Vagina (tissue), 2 donors: Measurements from ENCODE around the gene TMEM204. TPM values are rescaled to one million over a fixed set of nuclear protein-coding genes. Genes with fewer than 3 reads are reported as not detected.

Source experiments
- DNase-seq, 2 donors: peaks; one replicate each; pipeline ENCODE4 v3.0.0-alpha.2; 2017; ENCODE audit errors: extremely low spot score in 2 of 2
- H3K27ac ChIP-seq: fragments of 200-600 bp; sonication (generic); one replicate; pipeline ENCODE4 v1.5.1; 2019
- H3K27me3 ChIP-seq: fragments of 200-600 bp; sonication (generic); one replicate; pipeline ENCODE4 v1.5.1; 2019
- H3K36me3 ChIP-seq, 2 donors: fragments of 200-600 bp; sonication (generic); one replicate each; pipeline ENCODE4 v1.5.1; 2017 to 2019
- H3K4me1 ChIP-seq: fragments of 200-600 bp; sonication (generic); one replicate; pipeline ENCODE4 v1.5.1; 2019
- H3K4me3 ChIP-seq, 2 donors: fragments of 200-600 bp; sonication (generic); 1 replicate in 1 of 2; 2 replicates in 1 of 2; pipeline ENCODE4 v1.5.1; 2016 to 2019
- H3K9me3 ChIP-seq: fragments of 200-600 bp; sonication (generic); one replicate; pipeline ENCODE4 v1.5.1; 2019
- CTCF ChIP-seq, 3 experiments: fragments of 450-650 bp in 2 of 3; fragments of 200-600 bp in 1 of 3; sonication (generic) in 1 of 3; IDR thresholded peaks; one replicate each; pipeline ENCODE4 v1.5.1; 2017 to 2019; ENCODE audit warnings: antibody characterized with exemption in 3 of 3, mild to moderate bottlenecking in 2 of 3, moderate library complexity in 2 of 3
- POLR2A ChIP-seq, 2 donors: fragments of 450-650 bp; IDR thresholded peaks; one replicate each; pipeline ENCODE4 v1.6.1; 2017; ENCODE audit warnings: antibody characterized with exemption in 2 of 2, mild to moderate bottlenecking in 2 of 2, moderate library complexity in 2 of 2
- POLR2AphosphoS5 ChIP-seq, 2 donors: sonication (generic); formaldehyde crosslinking; IDR thresholded peaks; one replicate each; pipeline ENCODE4 v1.9.0; 2017; ENCODE audit warnings: antibody characterized with exemption in 2 of 2, mild to moderate bottlenecking in 2 of 2, low read depth in 1 of 2; ENCODE audit not compliant: insufficient read depth in 1 of 2
- intact Hi-C: fragments of 100-400 bp; cut with DNase I; formaldehyde crosslinking; loops from one replicate; pipeline ENCODE4 v1.15.1; 2023
- total RNA-seq: library from RNA; depleted of rRNA; stranded (reverse); fragments of >200 nt; gene quantifications from one replicate; pipeline ENCODE4 v1.2.3, GENCODE V29; 2016

The TMEM204 gene
- total RNA-seq, 1 donor from 2014 or later: 33.1 TPM

GRCh38 chr16:1506494-1507213 is 26.8 kb upstream of the TMEM204 start:
- no peak for TF ChIP-seq CTCF (IDR thresholded peaks at IDR 0.05)
- no peak for TF ChIP-seq POLR2A (IDR thresholded peaks at IDR 0.05)
- TF ChIP-seq POLR2AphosphoS5 (IDR thresholded peaks at IDR 0.05; ENCODE audit: insufficient read depth in 1 of 2, low read depth in 1 of 2): no peak
- H3K27me3 ChIP-seq: no peaks in the 10 kb centered on the region
- DNase-seq: no peak
- peaks cover 0 to 49% of the 10 kb centered on the region in 2 donors for H3K36me3 ChIP-seq
- no peaks in the 10 kb centered on the region for H3K9me3 ChIP-seq
- no peak overlapping the region for H3K4me3 ChIP-seq
- intact Hi-C loops: no loop called here
- peaks cover 5% of the 10 kb centered on the region for H3K4me1 ChIP-seq
- no peak overlapping the region for H3K27ac ChIP-seq

GRCh38 chr16:1508494-1509187 is 24.8 kb upstream of the TMEM204 start:
- H3K4me3 ChIP-seq: no peak overlapping the region
- peaks cover 0 to 29% of the 10 kb centered on the region in 2 donors for H3K36me3 ChIP-seq
- no peak for DNase-seq
- no peaks in the 10 kb centered on the region for H3K9me3 ChIP-seq
- TF ChIP-seq POLR2AphosphoS5 (IDR thresholded peaks at IDR 0.05; ENCODE audit: insufficient read depth in 1 of 2, low read depth in 1 of 2) (no peak), POLR2A (IDR thresholded peaks at IDR 0.05) (no peak), CTCF (IDR thresholded peaks at IDR 0.05) (no peak)
- H3K27me3 ChIP-seq: no peaks in the 10 kb centered on the region
- H3K27ac ChIP-seq: no peak overlapping the region
- intact Hi-C loops: no loop called here
- H3K4me1 ChIP-seq: peaks cover 5% of the 10 kb centered on the region

- peaks cover 5% of the 10 kb centered on the region for H3K4me1 ChIP-seq
- H3K36me3 ChIP-seq: peaks cover 0 to 33% of the 10 kb centered on the region in 2 donors
- no peaks in the 10 kb centered on the region for H3K9me3 ChIP-seq
- H3K27me3 ChIP-seq: no peaks in the 10 kb centered on the region
- H3K4me3 ChIP-seq: no peak overlapping the region
- peak overlapping the region; percentile 30 for H3K27ac ChIP-seq
- no peak for TF ChIP-seq POLR2A (IDR thresholded peaks at IDR 0.05)
- peak in 1 of 2 donors; percentile 35 for TF ChIP-seq POLR2AphosphoS5 (IDR thresholded peaks at IDR 0.05; ENCODE audit: insufficient read depth in 1 of 2, low read depth in 1 of 2)
- no peak for DNase-seq
- intact Hi-C loops: no loop called here
These were observed 23.9 kb upstream of the TMEM204 start for GRCh38 chr16:1509307-1510221.

- intact Hi-C loops: no loop called here
- peaks cover 0 to 29% of the 10 kb centered on the region in 2 donors for H3K36me3 ChIP-seq
- H3K9me3 ChIP-seq: no peaks in the 10 kb centered on the region
- H3K27ac ChIP-seq: peak overlapping the region; percentile 30
- TF ChIP-seq POLR2A (IDR thresholded peaks at IDR 0.05) (no peak), CTCF (IDR thresholded peaks at IDR 0.05) (no peak), POLR2AphosphoS5 (IDR thresholded peaks at IDR 0.05; ENCODE audit: insufficient read depth in 1 of 2, low read depth in 1 of 2) (no peak)
- peaks cover 5% of the 10 kb centered on the region for H3K4me1 ChIP-seq
- no peaks in the 10 kb centered on the region for H3K27me3 ChIP-seq
- H3K4me3 ChIP-seq: no peak overlapping the region
- no peak for DNase-seq
These were observed 23.2 kb upstream of the TMEM204 start for GRCh38 chr16:1510272-1510671.

- H3K4me3 ChIP-seq: no peak overlapping the region
- intact Hi-C loops: no loop called here
- H3K36me3 ChIP-seq: peaks cover 0 to 28% of the 10 kb centered on the region in 2 donors
- no peaks in the 10 kb centered on the region for H3K27me3 ChIP-seq
- no peaks in the 10 kb centered on the region for H3K9me3 ChIP-seq
- DNase-seq: no peak
- TF ChIP-seq CTCF (IDR thresholded peaks at IDR 0.05) (no peak), POLR2AphosphoS5 (IDR thresholded peaks at IDR 0.05; ENCODE audit: insufficient read depth in 1 of 2, low read depth in 1 of 2) (no peak), POLR2A (IDR thresholded peaks at IDR 0.05) (no peak)
- peaks cover 5% of the 10 kb centered on the region for H3K4me1 ChIP-seq
- no peak overlapping the region for H3K27ac ChIP-seq
These were observed 22.5 kb upstream of the TMEM204 start for GRCh38 chr16:1510941-1511351.
